H1 (cell line): ENCODE results near the gene MED12L. TPM values are rescaled to one million over a fixed set of nuclear protein-coding genes. Genes with fewer than 3 reads are reported as not detected.

Source experiments
- CBX8 ChIP-seq: fragments of 300-800, 300-1000 bp; sonication (generic); IDR thresholded peaks from 2 replicates; pipeline ENCODE4 v1.7.1; 2016; ENCODE audit warnings: low read depth, low read length, borderline replicate concordance
- CTBP2 ChIP-seq: IDR thresholded peaks from 2 replicates; pipeline ENCODE4 v1.7.0; 2011; ENCODE audit warnings: borderline replicate concordance, mild to moderate bottlenecking, moderate library complexity, mixed read lengths, low read length; ENCODE audit not compliant: insufficient read depth, insufficient read length
- GTF2F1 ChIP-seq: IDR thresholded peaks from 2 replicates; pipeline ENCODE4 v1.6.1; 2012; ENCODE audit warnings: low read depth, low read length, improper control_type of control experiment, borderline replicate concordance
- SIN3A ChIP-seq, 2 experiments: IDR thresholded peaks in 1 of 2; conservative IDR thresholded peaks in 1 of 2; 2 replicates each; pipeline ENCODE4 v1.6.1; 2011 to 2012; ENCODE audit warnings: low read length in 2 of 2, improper control_type of control experiment in 1 of 2, low read depth in 1 of 2, mild to moderate bottlenecking in 1 of 2
- SRF ChIP-seq: IDR thresholded peaks from 2 replicates; pipeline ENCODE4 v1.6.1; 2011; ENCODE audit warnings: mild to moderate bottlenecking, low read depth, low read length, moderate library complexity
- polyA plus RNA-seq, 7 experiments: library from polyadenylated mRNA; depleted of rRNA in 3 of 7; stranded (reverse) in 5 of 7; unstranded in 2 of 7; fragments of >200 nt in 5 of 7; fragments of 200-250 nt in 2 of 7; gene quantifications; 1 replicate in 5 of 7; 2 replicates in 1 of 7; 4 replicates in 1 of 7; pipeline versions ENCODE4 v1.2.1 to v1.2.3, GENCODE V29; 2011 to 2013; ENCODE audit warnings: missing spikeins in 2 of 7, mixed read lengths in 2 of 7
- total RNA-seq: library from RNA; stranded (reverse); fragmentation: NEBNext Ultra II Directional; extraction: Animal tissue kit (Norgen Biotek cat#: 25700); gene quantifications from 2 replicates; pipeline ENCODE4 v1.2.1, GENCODE V29; 2021

The MED12L gene
- total and polyA plus RNA-seq, 2 of the 8 experiments (the other 6 are each of a cell fraction or from before 2014, with no cell fraction given) = 3.6 to 26.2 TPM

DNA sequence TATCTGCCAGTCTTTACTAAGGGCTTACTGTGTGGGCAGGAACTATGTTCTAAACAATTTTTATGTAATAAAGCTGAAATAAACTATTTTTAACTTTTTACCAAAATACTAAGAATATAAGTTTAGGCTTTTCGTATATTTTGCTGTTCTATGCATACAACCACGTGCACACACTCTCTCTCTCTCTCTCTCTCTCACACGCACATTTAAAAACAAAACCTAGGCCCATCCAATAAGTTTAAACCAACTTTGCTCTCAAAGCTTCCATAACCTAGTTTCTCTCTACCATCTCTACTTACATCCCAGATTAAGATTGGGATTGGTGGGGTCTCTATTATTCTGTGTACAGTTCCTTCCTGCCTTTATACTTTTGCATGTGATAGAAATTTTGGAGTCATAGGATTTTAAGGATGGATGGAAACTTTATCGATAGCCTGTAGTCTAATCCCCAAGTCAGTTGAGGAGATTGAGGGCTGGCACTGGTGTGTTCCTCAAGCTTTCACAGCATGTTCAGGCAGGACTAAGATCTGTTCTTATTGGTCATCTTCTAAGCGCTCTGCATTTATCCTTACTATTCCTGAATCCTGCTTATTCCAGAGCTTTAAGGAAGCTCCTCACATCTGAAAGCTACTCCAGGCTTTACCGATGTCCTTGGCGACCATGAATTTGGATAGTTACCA, 115.7 kb downstream of the MED12L start (continued):
- TF ChIP-seq CTBP2 = no peak
- no peak for TF ChIP-seq GTF2F1
- no peak for TF ChIP-seq SIN3A (conservative IDR thresholded peaks at IDR 0.05 in 1 of 2, IDR thresholded peaks at IDR 0.05 in 1 of 2; ENCODE audit: low read depth in 1 of 2, low read length in 2 of 2)
- no peak for TF ChIP-seq CBX8
- TF ChIP-seq SRF = no peak
